ENCODE measurements around the gene KRT12. TPM values are rescaled to one million over a fixed set of nuclear protein-coding genes. Genes with fewer than 3 reads are reported as not detected.

The KRT12 gene
- polyA plus RNA-seq, 1 of the 3 experiments (the other 2 are of a cell fraction) = not detected

GRCh38 chr17:40915721-40916256 lies 48.8 kb upstream of the KRT12 start (continued):
- TF ChIP-seq REST (IDR thresholded peaks at IDR 0.05; ENCODE audit: low read depth, low read length) (no peak), RCOR1 (IDR thresholded peaks at IDR 0.05; ENCODE audit: low read length) (no peak), SMC3 (IDR thresholded peaks at IDR 0.05; ENCODE audit: low read depth, low read length) (no peak), MAX (IDR thresholded peaks at IDR 0.05; ENCODE audit: low read depth) (no peak), FOXM1 (IDR thresholded peaks at IDR 0.05; ENCODE audit: low read depth) (no peak), EZH2phosphoT487 (IDR thresholded peaks at IDR 0.05; ENCODE audit: borderline replicate concordance, low read depth) (no peak), FOXJ3 (CRISPR knock-in tag; IDR thresholded peaks at IDR 0.05) (no peak)

DNA sequence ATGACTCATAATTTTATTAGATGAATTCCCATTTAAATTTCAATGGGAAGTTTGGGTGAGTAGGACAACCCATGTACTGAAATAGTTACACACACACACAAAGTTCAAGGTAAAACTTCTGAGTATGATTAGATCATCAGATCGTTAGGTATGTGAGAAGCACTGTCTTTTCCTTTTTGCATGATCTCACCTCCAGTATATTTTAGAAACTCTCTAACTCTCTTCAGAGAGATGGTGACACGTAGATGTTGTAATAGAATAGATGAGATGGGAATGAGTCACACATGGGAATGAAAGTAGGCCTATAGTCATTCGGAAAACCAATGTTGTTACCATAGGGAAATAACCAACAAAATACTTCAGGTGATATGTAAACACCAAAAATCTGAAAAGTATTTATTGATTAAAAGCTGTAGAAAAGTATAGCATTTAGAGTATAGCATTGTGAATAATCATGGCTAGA lies 48.2 kb upstream of the KRT12 start:
- WGBS (ENCODE audit: low lambda C conversion rate) = 3% methylated on average over 3 of the region's 3 CpGs
- peaks cover 10% of the 10 kb centered on the region for H3F3A ChIP-seq (replicated peaks; ENCODE audit: insufficient read depth)
- no peak overlapping the region for H3K4me3 ChIP-seq (ENCODE audit: low read depth in 2 of 2, low read length in 1 of 2)
- peak overlapping the region; percentile 21; the same call in 1 of the 2 replicates for H3K9ac ChIP-seq
- H3K9me3 ChIP-seq = no peaks in the 10 kb centered on the region
- no peaks in the 10 kb centered on the region for H3K36me3 ChIP-seq (replicated peaks in 1 of 2; ENCODE audit: control insufficient read depth in 1 of 2, insufficient read depth in 2 of 2, low read length in 1 of 2)
- POLR2A ChIA-PET = no interaction called here
- no peaks in the 10 kb centered on the region for H3K27me3 ChIP-seq (ENCODE audit: insufficient read depth)
- peaks cover 0 to 8% of the 10 kb centered on the region in 2 experiments; a peak in 2 of 4 replicates for H3K4me1 ChIP-seq (ENCODE audit: control insufficient read depth in 1 of 2, insufficient read depth in 2 of 2, low read depth in 1 of 2, low read length in 1 of 2)
- H2AFZ ChIP-seq (ENCODE audit: low read depth) = no peak overlapping the region
- peak overlapping the region in 1 of 2 experiments; percentile 77; a peak in 2 of 4 replicates for H3K27ac ChIP-seq (ENCODE audit: low read depth in 2 of 2, low read length in 1 of 2)
- TF ChIP-seq JUND (IDR thresholded peaks at IDR 0.05) (peak; percentile 81), FOSL2 (IDR thresholded peaks at IDR 0.05; ENCODE audit: borderline replicate concordance, low read depth) (peak; percentile 83), EZH2phosphoT487 (IDR thresholded peaks at IDR 0.05; ENCODE audit: borderline replicate concordance, low read depth) (no peak), MXI1 (IDR thresholded peaks at IDR 0.05; ENCODE audit: low read depth, low read length) (no peak), TCF12 (IDR thresholded peaks at IDR 0.05) (peak; percentile 43; the same call in 1 of the 2 replicates)
- TF ChIP-seq, protein P1, sequence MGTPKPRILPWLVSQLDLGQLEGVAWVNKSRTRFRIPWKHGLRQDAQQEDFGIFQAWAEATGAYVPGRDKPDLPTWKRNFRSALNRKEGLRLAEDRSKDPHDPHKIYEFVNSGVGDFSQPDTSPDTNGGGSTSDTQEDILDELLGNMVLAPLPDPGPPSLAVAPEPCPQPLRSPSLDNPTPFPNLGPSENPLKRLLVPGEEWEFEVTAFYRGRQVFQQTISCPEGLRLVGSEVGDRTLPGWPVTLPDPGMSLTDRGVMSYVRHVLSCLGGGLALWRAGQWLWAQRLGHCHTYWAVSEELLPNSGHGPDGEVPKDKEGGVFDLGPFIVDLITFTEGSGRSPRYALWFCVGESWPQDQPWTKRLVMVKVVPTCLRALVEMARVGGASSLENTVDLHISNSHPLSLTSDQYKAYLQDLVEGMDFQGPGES (IDR thresholded peaks at IDR 0.05; ENCODE audit: low read depth, low read length) = no peak
- TF ChIP-seq, protein P2, sequence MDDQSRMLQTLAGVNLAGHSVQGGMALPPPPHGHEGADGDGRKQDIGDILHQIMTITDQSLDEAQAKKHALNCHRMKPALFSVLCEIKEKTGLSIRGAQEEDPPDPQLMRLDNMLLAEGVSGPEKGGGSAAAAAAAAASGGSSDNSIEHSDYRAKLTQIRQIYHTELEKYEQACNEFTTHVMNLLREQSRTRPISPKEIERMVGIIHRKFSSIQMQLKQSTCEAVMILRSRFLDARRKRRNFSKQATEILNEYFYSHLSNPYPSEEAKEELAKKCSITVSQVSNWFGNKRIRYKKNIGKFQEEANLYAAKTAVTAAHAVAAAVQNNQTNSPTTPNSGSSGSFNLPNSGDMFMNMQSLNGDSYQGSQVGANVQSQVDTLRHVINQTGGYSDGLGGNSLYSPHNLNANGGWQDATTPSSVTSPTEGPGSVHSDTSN (IDR thresholded peaks at IDR 0.05) = peak; percentile 31; the same call in 1 of the 2 replicates
- DNase-seq = no peak
- H3K9me2 ChIP-seq = no peaks in the 10 kb centered on the region
- H4K20me1 ChIP-seq (ENCODE audit: insufficient read depth) = no peaks in the 10 kb centered on the region
- H3K79me2 ChIP-seq (ENCODE audit: insufficient read depth) = no peaks in the 10 kb centered on the region
- no peak overlapping the region for H3K4me2 ChIP-seq
- CTCF ChIA-PET = interaction anchor here (1.8 to 11.9 kb wide), 5 partner anchors 9 to 751 kb away, joined by 5 to 140 read pairs (median 17); no protein-coding TSS in a partner anchor

Measured in SK-N-SH (cell line).